Endothelial cell of umbilical vein (primary cell): ENCODE results near the gene KY. TPM values are rescaled to one million over a fixed set of nuclear protein-coding genes. Genes with fewer than 3 reads are reported as not detected.

Experiments used
- BruUV-seq: library from RNA; stranded (reverse); fragments of 400-500 nt; replicated peaks from 2 replicates; lab custom pipeline; 2021; lab: Mats Ljungman, UMichigan
- CTCF ChIA-PET: fragments of 300-600, 350-600 bp; sonication (Branson Sonifier 250); formaldehyde crosslinking; loops from one replicate; lab custom pipeline; 2021; ENCODE audit warnings: antibody characterized with exemption, inconsistent platforms; lab: Charles Lee
- POLR2A ChIA-PET: fragments of 300-600, 350-600 bp; sonication (Branson Sonifier 250); formaldehyde crosslinking; loops from one replicate; lab custom pipeline; 2021; ENCODE audit warnings: antibody characterized with exemption, inconsistent platforms; lab: Charles Lee
- DNase-seq: peaks from one replicate; pipeline ENCODE4 v3.0.0-alpha.2; 2011; ENCODE audit warnings: low read depth, low spot score
- FAIRE-seq: peaks from 2 replicates; lab custom pipeline; 2011; peaks lifted over from hg19 to GRCh38; lab: Jason Lieb, UNC
- H2AFZ ChIP-seq: 2 replicates; pipeline ENCODE4 v1.6.0; 2012; ENCODE audit warnings: low read depth, low read length, control low read depth, inconsistent platforms
- H3K27ac ChIP-seq: 2 replicates; pipeline ENCODE4 v1.5.1; 2011; ENCODE audit warnings: low read depth, mild to moderate bottlenecking, control low read depth, low read length, moderate library complexity; ENCODE audit not compliant: insufficient read depth
- H3K27me3 ChIP-seq, 2 experiments: 2 replicates each; pipeline versions ENCODE4 v1.6.0 to v1.6.1; 2011; ENCODE audit warnings: low read length in 2 of 2, mixed read lengths in 1 of 2; ENCODE audit not compliant: control insufficient read depth in 2 of 2, insufficient read depth in 2 of 2
- H3K36me3 ChIP-seq, 2 experiments: 2 replicates in 1 of 2; 3 replicates in 1 of 2; pipeline ENCODE4 v1.5.1; 2011; ENCODE audit warnings: low read length in 2 of 2, mild to moderate bottlenecking in 1 of 2, moderate library complexity in 1 of 2; ENCODE audit not compliant: control insufficient read depth in 2 of 2, insufficient read depth in 2 of 2; ENCODE audit errors: extremely low read depth in 1 of 2
- H3K4me1 ChIP-seq: 3 replicates; pipeline ENCODE4 v1.5.1; 2011; ENCODE audit warnings: mild to moderate bottlenecking, low read length; ENCODE audit not compliant: control insufficient read depth, insufficient read depth; ENCODE audit errors: extremely low read depth
- H3K4me2 ChIP-seq: 2 replicates; pipeline ENCODE4 v1.6.1; 2011; ENCODE audit warnings: low read length, control low read depth, mixed read lengths; ENCODE audit not compliant: insufficient read depth
- H3K4me3 ChIP-seq, 3 experiments: fragments of 200-600 bp in 1 of 3; sonication (generic), shearing (Covaris generic) in 1 of 3; replicated peaks in 1 of 3; 2 replicates each; pipeline ENCODE4 v1.5.1; 2011 to 2016; ENCODE audit warnings: control low read depth in 3 of 3, low read length in 3 of 3, mild to moderate bottlenecking in 2 of 3, inconsistent platforms in 1 of 3, low read depth in 1 of 3, moderate library complexity in 1 of 3; ENCODE audit not compliant: insufficient read depth in 1 of 3
- H3K79me2 ChIP-seq: 2 replicates; pipeline ENCODE4 v1.6.0; 2012; ENCODE audit warnings: low read length, inconsistent platforms; ENCODE audit not compliant: control insufficient read depth, insufficient read depth
- H3K9ac ChIP-seq: replicated peaks from 2 replicates; pipeline ENCODE3; 2011; ENCODE audit warnings: low read length, control low read depth; ENCODE audit not compliant: insufficient read depth; ENCODE audit errors: extremely low read depth
- H3K9me1 ChIP-seq: replicated peaks from 3 replicates; pipeline ENCODE4 v1.6.0; 2011; ENCODE audit warnings: mild to moderate bottlenecking, low read length; ENCODE audit not compliant: control insufficient read depth, insufficient read depth; ENCODE audit errors: extremely low read depth
- H3K9me3 ChIP-seq: replicated peaks from 2 replicates; pipeline ENCODE4 v1.5.1; 2012; ENCODE audit warnings: low read length, inconsistent platforms; ENCODE audit not compliant: control insufficient read depth, insufficient read depth
- H4K20me1 ChIP-seq: replicated peaks from 2 replicates; pipeline ENCODE3; 2011; ENCODE audit warnings: mild to moderate bottlenecking, low read length; ENCODE audit not compliant: control insufficient read depth, insufficient read depth; ENCODE audit errors: extremely low read depth
- EZH2 ChIP-seq: IDR thresholded peaks from 2 replicates; pipeline ENCODE4 v1.6.1; 2012; ENCODE audit warnings: borderline replicate concordance, low read depth, mild to moderate bottlenecking, moderate library complexity, low read length, inconsistent platforms; ENCODE audit not compliant: severe bottlenecking
- FOS ChIP-seq: IDR thresholded peaks from 2 replicates; pipeline ENCODE4 v1.6.1; 2011; ENCODE audit warnings: mild to moderate bottlenecking, low read length, moderate library complexity, borderline replicate concordance; ENCODE audit not compliant: insufficient read depth
- GATA2 ChIP-seq: IDR thresholded peaks from 2 replicates; pipeline ENCODE4 v1.7.0; 2011; ENCODE audit warnings: low read depth, mild to moderate bottlenecking, moderate library complexity, mixed read lengths, low read length; ENCODE audit not compliant: insufficient read length, insufficient read depth
- JUN ChIP-seq: IDR thresholded peaks from 2 replicates; pipeline ENCODE4 v1.6.1; 2011; ENCODE audit warnings: borderline replicate concordance, low read depth; ENCODE audit not compliant: insufficient read length, insufficient read depth
- MYC ChIP-seq: IDR thresholded peaks from one replicate; pipeline ENCODE4 v1.6.1; 2011; ENCODE audit warnings: mild to moderate bottlenecking, low read depth, low read length
- POLR2A ChIP-seq: IDR thresholded peaks from 2 replicates; pipeline ENCODE4 v1.6.1; 2012; ENCODE audit warnings: low read depth, mild to moderate bottlenecking, control low read depth, low read length
- POLR2AphosphoS5 ChIP-seq: IDR thresholded peaks from 2 replicates; pipeline ENCODE4 v1.6.1; 2012; ENCODE audit warnings: low read depth, mild to moderate bottlenecking, control low read depth, low read length, moderate library complexity; ENCODE audit not compliant: insufficient read depth
- dilution Hi-C: fragments of 300-500 bp; cut with MboI; formaldehyde crosslinking; loops from one replicate; pipeline ENCODE4 v1.15.0; 2019; ENCODE audit warnings: low sequenced_read_pairs; ENCODE audit not compliant: extremely low pct_ligation_motif_present
- intact Hi-C: fragments of 100-400 bp; cut with micrococcal nuclease; formaldehyde crosslinking; loops from one replicate; pipeline ENCODE4 v1.10.0; 2022
- polyA plus RNA-seq, 4 experiments: library from polyadenylated mRNA; depleted of rRNA in 3 of 4; stranded (reverse) in 3 of 4; unstranded in 1 of 4; fragments of >200 nt; gene quantifications; 2 replicates each; pipeline versions ENCODE4 v1.2.1 to v1.2.3, GENCODE V29; 2011 to 2012; ENCODE audit warnings: missing spikeins in 1 of 4
- total RNA-seq: library from RNA; stranded (reverse); gene quantifications from 2 replicates; pipeline ENCODE4 v1.2.3, GENCODE V29; 2021
- TF ChIP-seq, protein P1 (sequence below), 2 donors: IDR thresholded peaks; 1 replicate in 1 of 2; 2 replicates in 1 of 2; pipeline ENCODE4 v1.5.1; 2011; ENCODE audit warnings: low read length in 2 of 2, mild to moderate bottlenecking in 2 of 2, moderate library complexity in 2 of 2, control low read depth in 1 of 2, inconsistent platforms in 1 of 2, low read depth in 1 of 2; ENCODE audit not compliant: insufficient read depth in 1 of 2; ENCODE audit errors: extremely low read depth in 1 of 2
- TF ChIP-seq, protein P2 (sequence below): IDR thresholded peaks from 2 replicates; pipeline ENCODE4 v1.6.1; 2011; ENCODE audit not compliant: insufficient read depth, insufficient read length

The KY gene
- total and polyA plus RNA-seq, 2 donors (not counting 3 experiments of a cell fraction or from before 2014, with no cell fraction given), result not detected

DNA sequence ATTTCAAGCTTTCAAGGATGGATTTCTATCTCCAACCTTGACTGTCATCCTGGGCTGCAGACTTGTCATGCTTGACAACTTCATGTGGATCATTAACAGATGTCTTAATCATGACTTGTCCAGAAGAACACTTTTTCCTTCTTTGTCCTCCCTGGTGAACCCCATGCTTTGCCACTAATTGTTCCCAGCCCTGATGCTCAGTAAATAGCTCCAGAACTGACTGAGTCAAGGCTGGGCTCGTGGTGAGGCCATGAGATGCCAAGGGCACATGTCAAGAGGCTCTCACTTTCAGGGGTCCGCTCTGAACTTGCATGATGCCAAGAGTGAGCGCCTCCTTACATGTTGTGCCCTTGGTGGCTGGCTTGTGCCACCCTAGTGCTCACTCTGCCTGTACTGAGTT lies 48.9 kb upstream of the KY start:
- Histone ChIP-seq H3K4me2 (no peak overlapping the region), H3K4me1 (no peaks in the 10 kb centered on the region), H3K36me3 (no peaks in the 10 kb centered on the region), H3K9ac (no peak overlapping the region), H2AFZ (no peak overlapping the region), H3K27ac (no peak overlapping the region), H3K79me2 (no peaks in the 10 kb centered on the region), H3K9me1 (no peaks in the 10 kb centered on the region), H3K27me3 (peaks cover 1 to 5% of the 10 kb centered on the region in 2 experiments), H3K4me3 (no peak overlapping the region), H4K20me1 (no peaks in the 10 kb centered on the region), H3K9me3 (no peaks in the 10 kb centered on the region)
- no TSS peak for BruUV-seq
- DNase-seq (no peak), FAIRE-seq (no peak)
- POLR2A ChIA-PET, result no interaction called here
- CTCF ChIA-PET, result no interaction called here
- TF ChIP-seq EZH2 (no peak), JUN (no peak)
- TF ChIP-seq, protein P1, sequence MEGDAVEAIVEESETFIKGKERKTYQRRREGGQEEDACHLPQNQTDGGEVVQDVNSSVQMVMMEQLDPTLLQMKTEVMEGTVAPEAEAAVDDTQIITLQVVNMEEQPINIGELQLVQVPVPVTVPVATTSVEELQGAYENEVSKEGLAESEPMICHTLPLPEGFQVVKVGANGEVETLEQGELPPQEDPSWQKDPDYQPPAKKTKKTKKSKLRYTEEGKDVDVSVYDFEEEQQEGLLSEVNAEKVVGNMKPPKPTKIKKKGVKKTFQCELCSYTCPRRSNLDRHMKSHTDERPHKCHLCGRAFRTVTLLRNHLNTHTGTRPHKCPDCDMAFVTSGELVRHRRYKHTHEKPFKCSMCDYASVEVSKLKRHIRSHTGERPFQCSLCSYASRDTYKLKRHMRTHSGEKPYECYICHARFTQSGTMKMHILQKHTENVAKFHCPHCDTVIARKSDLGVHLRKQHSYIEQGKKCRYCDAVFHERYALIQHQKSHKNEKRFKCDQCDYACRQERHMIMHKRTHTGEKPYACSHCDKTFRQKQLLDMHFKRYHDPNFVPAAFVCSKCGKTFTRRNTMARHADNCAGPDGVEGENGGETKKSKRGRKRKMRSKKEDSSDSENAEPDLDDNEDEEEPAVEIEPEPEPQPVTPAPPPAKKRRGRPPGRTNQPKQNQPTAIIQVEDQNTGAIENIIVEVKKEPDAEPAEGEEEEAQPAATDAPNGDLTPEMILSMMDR (IDR thresholded peaks at IDR 0.05; ENCODE audit: extremely low read depth in 1 of 2, insufficient read depth in 1 of 2, low read depth in 1 of 2, low read length in 2 of 2), result no peak
- intact Hi-C loops (no loop called here), dilution Hi-C loops (no loop called here)

DNA sequence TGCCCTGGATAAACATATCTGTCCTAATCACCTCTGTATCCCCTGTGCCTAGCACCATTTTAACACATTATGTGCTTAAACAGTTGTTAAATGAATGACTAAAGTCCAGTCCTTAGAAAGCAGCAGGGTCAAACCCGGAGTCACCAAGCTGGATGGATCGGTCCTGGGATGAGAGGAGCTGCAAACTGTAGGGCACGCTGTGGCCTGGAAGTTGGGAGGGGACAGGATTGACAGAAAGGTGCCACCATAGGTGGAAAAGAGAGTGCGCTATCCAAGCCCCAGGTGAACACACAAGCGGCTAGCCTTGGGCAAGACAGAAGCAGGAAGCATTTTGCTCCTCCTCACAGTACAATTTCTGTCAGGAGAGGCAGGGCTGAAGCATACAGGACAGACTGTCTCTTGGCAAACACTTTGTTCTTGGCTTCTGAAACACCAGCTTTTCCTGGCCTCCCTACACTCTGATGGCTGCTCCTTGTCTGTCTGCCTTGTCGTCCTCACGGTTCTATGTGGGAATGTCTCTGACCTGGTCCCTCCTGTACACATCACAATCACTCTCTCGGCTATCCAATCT lies 48.4 kb upstream of the KY start:
- Histone ChIP-seq H3K9me3 (no peaks in the 10 kb centered on the region), H4K20me1 (no peaks in the 10 kb centered on the region), H3K9me1 (no peaks in the 10 kb centered on the region), H3K4me2 (no peak overlapping the region), H3K79me2 (no peaks in the 10 kb centered on the region), H3K4me3 (no peak overlapping the region), H3K27me3 (peaks cover 1 to 5% of the 10 kb centered on the region in 2 experiments), H3K4me1 (no peaks in the 10 kb centered on the region), H3K9ac (no peak overlapping the region), H3K36me3 (no peaks in the 10 kb centered on the region), H2AFZ (no peak overlapping the region), H3K27ac (no peak overlapping the region)
- dilution Hi-C loops (no loop called here), intact Hi-C loops (no loop called here)
- no peak for DNase-seq
- no TSS peak for BruUV-seq
- no peak for FAIRE-seq
- ChIA-PET POLR2A (no interaction called here), CTCF (no interaction called here)
- TF ChIP-seq POLR2AphosphoS5, result no peak
- no peak for TF ChIP-seq EZH2
- no peak for TF ChIP-seq POLR2A
- TF ChIP-seq, protein P2, sequence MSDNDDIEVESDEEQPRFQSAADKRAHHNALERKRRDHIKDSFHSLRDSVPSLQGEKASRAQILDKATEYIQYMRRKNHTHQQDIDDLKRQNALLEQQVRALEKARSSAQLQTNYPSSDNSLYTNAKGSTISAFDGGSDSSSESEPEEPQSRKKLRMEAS, result no peak
- no peak for TF ChIP-seq MYC
- no peak for TF ChIP-seq FOS
- no peak for TF ChIP-seq GATA2
- TF ChIP-seq JUN, result no peak
- TF ChIP-seq, protein P1 (IDR thresholded peaks at IDR 0.05; ENCODE audit: extremely low read depth in 1 of 2, insufficient read depth in 1 of 2, low read depth in 1 of 2, low read length in 2 of 2), result no peak
